Measurements from ENCODE around the gene BARX2. TPM values are rescaled to one million over a fixed set of nuclear protein-coding genes. Genes with fewer than 3 reads are reported as not detected.

The BARX2 gene
- total RNA-seq, 4 donors from 2014 or later: 1.4 TPM; not detected in 3

- DNase-seq (ENCODE audit: low spot score) (no peak), ATAC-seq (ENCODE audit: low FRiP score) (no peak)
- no peak for TF ChIP-seq CTCF (IDR thresholded peaks at IDR 0.05)
Measured at GRCh38 chr11:129384415-129384814, 8.8 kb downstream of the BARX2 start.

- TF ChIP-seq CTCF (IDR thresholded peaks at IDR 0.05): no peak
- no peak for ATAC-seq (ENCODE audit: low FRiP score)
Measured at GRCh38 chr11:129385801-129386200, 10.2 kb downstream of the BARX2 start.

GRCh38 chr11:129386795-129387397 lies 11.2 kb downstream of the BARX2 start:
- TF ChIP-seq CTCF (IDR thresholded peaks at IDR 0.05): no peak
- DNase-seq (ENCODE audit: low spot score) (no peak), ATAC-seq (ENCODE audit: low FRiP score) (no peak)

More at GRCh38 chr11:129385801-129386200, 10.2 kb downstream of the BARX2 start:
- no peak for DNase-seq (ENCODE audit: low spot score)

GRCh38 chr11:129387434-129387833 lies 11.8 kb downstream of the BARX2 start:
- TF ChIP-seq CTCF (IDR thresholded peaks at IDR 0.05): no peak
- no peak for ATAC-seq (ENCODE audit: low FRiP score)

GRCh38 chr11:129388824-129389223 lies 13.2 kb downstream of the BARX2 start:
- TF ChIP-seq CTCF (IDR thresholded peaks at IDR 0.05): no peak
- ATAC-seq (ENCODE audit: low FRiP score) (no peak), DNase-seq (ENCODE audit: low spot score) (no peak)

More at GRCh38 chr11:129387434-129387833, 11.8 kb downstream of the BARX2 start:
- DNase-seq (ENCODE audit: low spot score): no peak

GRCh38 chr11:129390303-129390821 lies 14.7 kb downstream of the BARX2 start:
- no peak for TF ChIP-seq CTCF (IDR thresholded peaks at IDR 0.05)
- ATAC-seq (ENCODE audit: low FRiP score) (no peak), DNase-seq (ENCODE audit: low spot score) (no peak)

- ATAC-seq (ENCODE audit: low FRiP score): no peak
- TF ChIP-seq CTCF (IDR thresholded peaks at IDR 0.05): no peak
- DNase-seq (ENCODE audit: low spot score): no peak
Measured at GRCh38 chr11:129391360-129391759, 15.7 kb downstream of the BARX2 start.
